Measurements from ENCODE around the gene PODXL.

DNA sequence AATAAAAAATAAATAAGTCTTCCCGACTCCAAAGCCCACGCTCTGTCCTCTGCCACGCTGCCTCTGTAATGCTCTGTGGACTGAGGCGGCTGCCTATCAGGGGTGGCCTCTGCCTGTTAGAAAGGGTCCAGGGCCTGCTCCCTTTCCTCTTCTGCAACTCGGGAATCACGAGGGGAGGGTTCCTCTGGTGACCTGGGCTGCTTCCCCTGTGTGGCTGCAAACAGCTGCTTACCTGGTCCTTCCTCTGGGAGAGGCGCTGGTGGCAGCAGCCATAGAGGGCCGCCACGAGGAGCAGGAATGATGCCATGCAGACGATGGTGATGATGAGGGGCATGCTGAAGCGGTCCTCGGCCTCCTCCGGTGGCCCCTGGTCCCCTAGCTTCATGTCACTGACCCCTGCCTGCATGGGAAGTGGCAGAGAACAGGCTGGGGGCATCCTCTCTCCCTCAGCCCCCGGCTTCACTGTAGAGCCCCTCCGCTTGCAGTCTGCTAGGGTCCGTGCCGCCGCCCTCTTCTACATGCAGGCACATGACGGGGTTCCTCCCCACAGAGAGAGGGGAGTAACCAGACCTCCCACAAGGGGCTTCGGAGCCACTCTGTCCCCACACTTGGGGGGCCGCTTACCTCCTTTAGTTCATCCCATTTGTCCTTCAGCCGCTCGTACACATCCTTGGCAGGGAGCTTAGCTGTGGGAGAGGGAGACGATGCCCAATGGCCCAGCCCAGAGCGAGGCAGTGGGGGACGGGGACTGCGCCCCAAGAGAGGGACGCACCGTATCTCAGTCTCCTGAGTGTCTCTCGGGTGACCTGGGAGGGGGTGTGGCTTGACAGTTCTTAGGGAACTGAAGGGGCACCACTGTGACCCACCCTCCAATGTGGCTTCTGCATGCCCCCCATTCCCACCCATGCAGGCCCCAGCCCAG lies 50.5 kb downstream of the PODXL start:
- no peak for TF ChIP-seq EZH2 (IDR thresholded peaks at IDR 0.05)
- no peak for TF ChIP-seq POLR2AphosphoS5 (IDR thresholded peaks at IDR 0.05; ENCODE audit: borderline replicate concordance, low read depth, low read length)
- TF ChIP-seq FOXP2 (optimal IDR thresholded peaks at IDR 0.05; ENCODE audit: control extremely low read depth, extremely low read length, insufficient read depth), result no peak
